ENCODE data around the gene APBB3.
A peak's percentile ranks its signal among the peaks of the same experiment; 100 is the strongest.

The APBB3 gene

DNA sequence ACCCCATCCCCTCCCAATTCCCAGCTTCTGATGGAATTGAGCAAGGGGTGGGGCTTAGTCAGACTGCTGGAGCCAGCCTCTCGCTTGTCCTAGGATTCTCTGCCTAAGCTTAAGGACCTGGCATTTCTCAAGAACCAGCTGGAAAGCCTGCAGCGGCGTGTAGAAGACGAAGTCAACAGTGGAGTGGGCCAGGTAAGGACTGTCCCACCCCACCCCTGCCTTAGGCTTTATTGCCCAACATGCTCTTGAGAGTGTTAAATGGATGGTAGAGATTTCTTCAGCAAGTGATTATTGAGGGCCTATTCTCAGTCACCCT is 1.3 kb upstream of the APBB3 start:
- ChIA-PET POLR2A (interaction anchor here (1.4 to 3.3 kb wide), 2 partner anchors 18 to 82 kb away, joined by 7 to 18 read pairs; partner anchors contain the start of genes EIF4EBP3, IK and NDUFA2), CTCF (interaction anchor here (0.6 to 5.9 kb wide), 5 partner anchors 11 to 76 kb away, joined by 3 to 25 read pairs (median 3); no protein-coding TSS in a partner anchor)
- TF ChIP-seq, protein P1, sequence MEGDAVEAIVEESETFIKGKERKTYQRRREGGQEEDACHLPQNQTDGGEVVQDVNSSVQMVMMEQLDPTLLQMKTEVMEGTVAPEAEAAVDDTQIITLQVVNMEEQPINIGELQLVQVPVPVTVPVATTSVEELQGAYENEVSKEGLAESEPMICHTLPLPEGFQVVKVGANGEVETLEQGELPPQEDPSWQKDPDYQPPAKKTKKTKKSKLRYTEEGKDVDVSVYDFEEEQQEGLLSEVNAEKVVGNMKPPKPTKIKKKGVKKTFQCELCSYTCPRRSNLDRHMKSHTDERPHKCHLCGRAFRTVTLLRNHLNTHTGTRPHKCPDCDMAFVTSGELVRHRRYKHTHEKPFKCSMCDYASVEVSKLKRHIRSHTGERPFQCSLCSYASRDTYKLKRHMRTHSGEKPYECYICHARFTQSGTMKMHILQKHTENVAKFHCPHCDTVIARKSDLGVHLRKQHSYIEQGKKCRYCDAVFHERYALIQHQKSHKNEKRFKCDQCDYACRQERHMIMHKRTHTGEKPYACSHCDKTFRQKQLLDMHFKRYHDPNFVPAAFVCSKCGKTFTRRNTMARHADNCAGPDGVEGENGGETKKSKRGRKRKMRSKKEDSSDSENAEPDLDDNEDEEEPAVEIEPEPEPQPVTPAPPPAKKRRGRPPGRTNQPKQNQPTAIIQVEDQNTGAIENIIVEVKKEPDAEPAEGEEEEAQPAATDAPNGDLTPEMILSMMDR (IDR thresholded peaks at IDR 0.05; ENCODE audit: control extremely low read depth, extremely low read depth, low read depth, missing control alignments): no peak
- DNase-seq (ENCODE audit: extremely low spot score): no peak

DNA sequence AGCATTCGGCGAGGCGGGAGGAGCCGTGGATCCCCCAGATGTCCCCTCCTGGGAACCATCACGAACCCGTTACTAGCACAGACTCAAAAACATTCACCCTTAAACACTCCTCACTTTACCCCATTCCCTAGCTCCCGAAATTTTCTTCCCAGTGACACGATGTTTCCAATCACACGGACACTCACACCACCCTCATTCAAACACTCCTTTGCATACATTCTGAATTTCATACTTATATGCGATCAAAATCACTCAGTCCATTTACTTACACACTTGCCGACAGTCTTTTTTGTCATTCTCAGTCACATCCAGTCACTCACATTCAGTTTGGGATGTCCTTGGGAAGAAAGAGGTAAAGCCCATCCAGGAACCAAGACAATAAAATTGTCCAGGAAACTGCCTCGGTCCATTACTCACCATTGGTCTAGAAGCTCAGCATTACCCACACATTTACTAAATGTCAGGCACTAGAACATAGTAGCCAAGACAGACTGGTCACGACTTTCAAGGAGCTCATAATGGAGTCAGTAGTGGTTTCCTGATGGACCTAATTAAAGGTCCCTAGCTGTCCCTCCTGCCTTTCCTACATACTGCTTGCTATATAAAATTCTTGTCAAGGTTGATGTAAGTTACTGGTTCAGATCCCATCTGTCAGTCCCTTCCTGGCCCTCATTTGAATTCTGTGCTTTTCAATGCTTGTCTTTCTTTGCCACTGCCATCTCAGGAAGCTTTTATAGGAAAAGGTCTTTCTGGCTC is 804 bp upstream of the APBB3 start:
- ChIA-PET CTCF (interaction anchor here (0.6 to 5.9 kb wide), 4 partner anchors 12 to 202 kb away, joined by 3 to 25 read pairs (median 4); no protein-coding TSS in a partner anchor), POLR2A (interaction anchor here (1.4 to 3.3 kb wide), 2 partner anchors 17 to 82 kb away, joined by 7 to 18 read pairs; partner anchors contain the start of genes EIF4EBP3, IK and NDUFA2)
- TF ChIP-seq, protein P1 (IDR thresholded peaks at IDR 0.05; ENCODE audit: control extremely low read depth, extremely low read depth, low read depth, missing control alignments): no peak
- DNase-seq (ENCODE audit: extremely low spot score): no peak

DNA sequence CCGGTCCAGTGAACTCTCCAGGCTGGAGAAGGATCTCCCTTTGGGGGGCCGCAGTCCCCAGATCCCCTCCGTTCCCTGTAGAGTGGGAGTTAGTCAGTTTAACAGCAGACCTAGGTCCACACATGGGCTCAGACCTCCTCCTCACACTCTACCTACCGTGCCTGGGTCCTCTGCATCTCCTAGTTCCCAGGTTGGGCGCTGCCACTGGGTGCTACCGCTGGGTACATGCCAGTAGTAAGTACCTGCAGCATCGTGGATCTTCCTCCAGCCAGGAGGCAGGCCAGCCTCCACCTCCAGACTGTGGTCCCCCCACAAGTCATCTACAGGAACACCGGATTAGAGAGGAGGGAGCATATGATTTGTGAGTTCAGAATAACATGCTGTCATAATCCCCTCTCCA is 802 bp downstream of the APBB3 start:
- CTCF ChIA-PET: interaction anchor here (1.1 to 1.8 kb wide), 2 partner anchors 15 to 71 kb away, joined by 3 to 4 read pairs; no protein-coding TSS in a partner anchor

DNA sequence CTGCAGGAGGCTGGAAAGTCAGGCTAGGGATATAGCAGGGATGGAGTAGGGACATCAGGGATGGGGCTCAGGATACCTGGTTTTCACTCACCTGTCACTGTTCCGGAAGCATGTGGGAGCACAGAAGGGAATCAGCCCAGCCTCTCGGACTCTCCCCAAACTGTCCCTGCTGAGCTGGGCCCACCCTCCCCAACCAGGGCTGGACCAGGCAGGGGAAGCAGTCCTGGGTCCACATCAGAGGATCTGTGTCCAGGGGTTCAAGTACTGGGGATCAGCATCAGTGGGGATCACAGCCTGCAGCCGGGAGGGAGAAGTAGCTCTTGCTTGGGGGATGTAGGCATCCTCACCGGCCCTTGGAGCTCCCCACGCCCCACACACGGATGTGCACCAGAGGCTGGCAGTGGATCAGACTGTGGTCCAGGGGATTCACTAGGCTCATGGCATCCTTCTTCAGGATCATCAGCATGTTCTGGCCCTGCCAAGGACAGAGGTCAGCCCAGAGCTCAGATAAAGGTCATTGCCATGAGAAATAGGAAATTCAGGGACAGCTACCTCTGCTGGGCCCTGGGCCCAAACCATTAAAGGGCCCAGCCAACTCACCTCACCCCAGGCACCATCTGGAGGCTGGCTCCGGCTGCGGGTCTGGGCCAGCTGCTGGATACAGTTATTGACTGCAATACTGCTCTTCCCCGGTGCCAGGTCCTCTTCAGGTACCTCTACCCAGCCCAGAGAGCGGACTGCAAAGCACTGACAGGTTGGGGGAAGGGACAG is 2.5 kb downstream of the APBB3 start:
- CTCF ChIA-PET: interaction anchor here (1.3 to 1.9 kb wide), 2 partner anchors 9 to 189 kb away, joined by 5 read pairs; no protein-coding TSS in a partner anchor
- POLR2A ChIA-PET: interaction anchor here (1.2 kb wide), 1 partner anchor 13 kb away, joined by 4 read pairs; no protein-coding TSS in a partner anchor

More for the DNA sequence above, 802 bp downstream of the APBB3 start:
- DNase-seq (ENCODE audit: extremely low spot score): no peak
- TF ChIP-seq, protein P1 (IDR thresholded peaks at IDR 0.05; ENCODE audit: control extremely low read depth, extremely low read depth, low read depth, missing control alignments): no peak
- POLR2A ChIA-PET: interaction anchor here (3.3 kb wide), 1 partner anchor 16 kb away, joined by 18 read pairs; the partner anchor contains the start of gene EIF4EBP3

DNA sequence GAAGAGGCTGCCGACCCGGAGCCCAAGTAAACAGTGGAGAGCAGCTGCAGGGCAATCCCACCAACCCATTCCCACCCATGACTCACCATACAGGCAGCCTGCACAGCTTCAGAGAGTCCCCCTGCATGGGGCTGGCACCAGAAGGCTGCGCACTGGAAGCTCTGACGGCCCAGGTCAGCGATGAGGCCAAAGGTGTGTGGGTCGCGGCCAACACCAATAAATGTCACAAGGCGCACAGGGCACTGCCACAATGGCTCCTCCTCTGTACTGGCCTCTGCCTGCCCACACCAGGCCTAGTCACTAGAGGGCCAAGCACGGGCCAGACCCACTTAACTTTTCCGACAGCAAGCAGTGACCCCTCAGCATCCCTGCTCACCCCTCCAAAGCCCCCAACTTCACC is 4.2 kb downstream of the APBB3 start:
- POLR2A ChIA-PET: interaction anchor here (0.6 kb wide), 1 partner anchor 17 kb away, joined by 4 read pairs; no protein-coding TSS in a partner anchor
- CTCF ChIA-PET: interaction anchor here (2.3 kb wide), 1 partner anchor 12 kb away, joined by 15 read pairs; the partner anchor contains the start of gene EIF4EBP3
- peak; percentile 3 for DNase-seq (ENCODE audit: extremely low spot score)
- TF ChIP-seq, protein P1 (IDR thresholded peaks at IDR 0.05; ENCODE audit: control extremely low read depth, extremely low read depth, low read depth, missing control alignments): no peak

More for the DNA sequence above, 2.5 kb downstream of the APBB3 start:
- TF ChIP-seq, protein P1 (IDR thresholded peaks at IDR 0.05; ENCODE audit: control extremely low read depth, extremely low read depth, low read depth, missing control alignments): no peak
- DNase-seq (ENCODE audit: extremely low spot score): no peak

DNA sequence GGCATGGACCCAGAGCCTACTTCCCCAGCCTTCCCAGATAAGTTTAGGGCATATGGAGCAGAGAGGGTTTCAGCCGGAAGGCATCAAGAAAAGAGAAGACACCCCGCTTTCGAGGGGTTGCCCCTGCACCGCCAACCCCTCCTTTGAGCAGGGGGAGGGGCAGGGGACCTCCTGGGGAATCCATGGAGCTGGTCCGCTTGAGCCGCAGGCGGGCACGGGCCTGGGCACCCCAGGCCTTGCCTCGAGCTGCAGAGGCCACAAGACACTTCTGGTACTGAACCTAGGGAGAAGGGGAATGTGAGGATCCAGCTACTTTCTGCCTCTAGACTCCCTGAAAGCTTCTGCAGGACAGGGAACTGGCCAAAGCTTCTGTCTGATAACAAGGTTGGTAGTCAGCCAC is 5.9 kb downstream of the APBB3 start:
- CTCF ChIA-PET: interaction anchor here (1.0 to 2.3 kb wide), 4 partner anchors 11 to 195 kb away, joined by 3 to 15 read pairs (median 4); partner anchors contain the start of genes EIF4EBP3, IK and NDUFA2
- TF ChIP-seq, protein P1 (IDR thresholded peaks at IDR 0.05; ENCODE audit: control extremely low read depth, extremely low read depth, low read depth, missing control alignments): no peak
- no peak for DNase-seq (ENCODE audit: extremely low spot score)
- POLR2A ChIA-PET: interaction anchor here (2.6 kb wide), 1 partner anchor 11 kb away, joined by 22 read pairs; the partner anchor contains the start of gene EIF4EBP3

Measured in GM10248 (cell line).